GM12864 (cell line): Measurements from ENCODE around the gene ZIC1.

ENCODE experiments used
- DNase-seq: peaks from one replicate; pipeline ENCODE4 v3.0.0-alpha.2; 2011; ENCODE audit warnings: low read depth
- H3K4me3 ChIP-seq: 2 replicates; pipeline ENCODE4 v1.5.1; 2011; ENCODE audit warnings: mild to moderate bottlenecking, low read depth, low read length, control low read depth
- CTCF ChIP-seq: IDR thresholded peaks from 2 replicates; pipeline ENCODE4 v1.5.1; 2011; ENCODE audit warnings: low read depth, mild to moderate bottlenecking, moderate library complexity, low read length, control low read depth, inconsistent platforms; ENCODE audit errors: missing control alignments

Gene ZIC1

GRCh38 chr3:147419781-147420224, 10.6 kb downstream of the ZIC1 start:
- no peak overlapping the region for H3K4me3 ChIP-seq
- no peak for DNase-seq

GRCh38 chr3:147420353-147421183, 11.4 kb downstream of the ZIC1 start:
- no peak overlapping the region for H3K4me3 ChIP-seq
- TF ChIP-seq CTCF: no peak

More at GRCh38 chr3:147419781-147420224, 10.6 kb downstream of the ZIC1 start:
- TF ChIP-seq CTCF: no peak

GRCh38 chr3:147421184-147421912, 12.2 kb downstream of the ZIC1 start:
- no peak for TF ChIP-seq CTCF
- no peak overlapping the region for H3K4me3 ChIP-seq
- DNase-seq: no peak

More at GRCh38 chr3:147420353-147421183, 11.4 kb downstream of the ZIC1 start:
- DNase-seq: no peak

GRCh38 chr3:147422196-147422595, 13.0 kb downstream of the ZIC1 start:
- DNase-seq: no peak
- H3K4me3 ChIP-seq: no peak overlapping the region
- TF ChIP-seq CTCF: no peak

GRCh38 chr3:147422601-147423536, 13.7 kb downstream of the ZIC1 start:
- TF ChIP-seq CTCF: no peak
- DNase-seq: no peak
- no peak overlapping the region for H3K4me3 ChIP-seq

GRCh38 chr3:147423537-147423797, 14.3 kb downstream of the ZIC1 start:
- DNase-seq: no peak
- no peak overlapping the region for H3K4me3 ChIP-seq

More at GRCh38 chr3:147423537-147423797, 14.3 kb downstream of the ZIC1 start:
- no peak for TF ChIP-seq CTCF
